PC-9 (cell line): Measurements from ENCODE around the gene LAMA2.

Experiments used
- EZH2 ChIP-seq: fragments of 200-600 bp; sonication (generic); IDR thresholded peaks from 2 replicates; pipeline ENCODE4 v1.8.0; 2017; ENCODE audit warnings: antibody characterized with exemption, low read depth
- TF ChIP-seq, protein P1 (sequence below): fragments of 200-600 bp; sonication (generic); conservative IDR thresholded peaks from 2 replicates; pipeline ENCODE4 v1.6.1; 2017; ENCODE audit warnings: mixed run types, antibody characterized with exemption, mild to moderate bottlenecking, moderate library complexity

DNA sequence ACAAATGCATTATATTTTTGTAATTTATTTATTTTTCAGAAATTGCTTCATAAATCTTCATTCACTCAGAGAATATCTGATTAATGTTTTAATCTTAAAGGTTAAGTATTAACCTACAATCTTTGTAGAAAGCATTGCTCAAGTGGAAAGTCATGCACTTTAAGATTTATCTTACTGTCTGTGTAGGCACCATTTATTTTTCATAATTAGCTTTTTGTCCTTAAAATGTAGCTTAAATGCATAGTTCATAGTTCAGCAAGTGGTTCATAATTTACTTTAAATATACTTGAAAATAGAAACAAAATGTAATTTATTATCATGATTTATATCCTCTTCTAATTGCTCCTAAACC is 397.3 kb downstream of the LAMA2 start:
- TF ChIP-seq, protein P1, sequence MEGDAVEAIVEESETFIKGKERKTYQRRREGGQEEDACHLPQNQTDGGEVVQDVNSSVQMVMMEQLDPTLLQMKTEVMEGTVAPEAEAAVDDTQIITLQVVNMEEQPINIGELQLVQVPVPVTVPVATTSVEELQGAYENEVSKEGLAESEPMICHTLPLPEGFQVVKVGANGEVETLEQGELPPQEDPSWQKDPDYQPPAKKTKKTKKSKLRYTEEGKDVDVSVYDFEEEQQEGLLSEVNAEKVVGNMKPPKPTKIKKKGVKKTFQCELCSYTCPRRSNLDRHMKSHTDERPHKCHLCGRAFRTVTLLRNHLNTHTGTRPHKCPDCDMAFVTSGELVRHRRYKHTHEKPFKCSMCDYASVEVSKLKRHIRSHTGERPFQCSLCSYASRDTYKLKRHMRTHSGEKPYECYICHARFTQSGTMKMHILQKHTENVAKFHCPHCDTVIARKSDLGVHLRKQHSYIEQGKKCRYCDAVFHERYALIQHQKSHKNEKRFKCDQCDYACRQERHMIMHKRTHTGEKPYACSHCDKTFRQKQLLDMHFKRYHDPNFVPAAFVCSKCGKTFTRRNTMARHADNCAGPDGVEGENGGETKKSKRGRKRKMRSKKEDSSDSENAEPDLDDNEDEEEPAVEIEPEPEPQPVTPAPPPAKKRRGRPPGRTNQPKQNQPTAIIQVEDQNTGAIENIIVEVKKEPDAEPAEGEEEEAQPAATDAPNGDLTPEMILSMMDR = no peak
- TF ChIP-seq EZH2 = no peak
